NCI-H1105 (cell line): ENCODE data around the gene RASSF4.

Source experiments
- DNase-seq: peaks from one replicate; lab custom pipeline; 2025; lab: John Stamatoyannopoulos, UW

The RASSF4 gene, protein sequence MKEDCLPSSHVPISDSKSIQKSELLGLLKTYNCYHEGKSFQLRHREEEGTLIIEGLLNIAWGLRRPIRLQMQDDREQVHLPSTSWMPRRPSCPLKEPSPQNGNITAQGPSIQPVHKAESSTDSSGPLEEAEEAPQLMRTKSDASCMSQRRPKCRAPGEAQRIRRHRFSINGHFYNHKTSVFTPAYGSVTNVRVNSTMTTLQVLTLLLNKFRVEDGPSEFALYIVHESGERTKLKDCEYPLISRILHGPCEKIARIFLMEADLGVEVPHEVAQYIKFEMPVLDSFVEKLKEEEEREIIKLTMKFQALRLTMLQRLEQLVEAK

DNA sequence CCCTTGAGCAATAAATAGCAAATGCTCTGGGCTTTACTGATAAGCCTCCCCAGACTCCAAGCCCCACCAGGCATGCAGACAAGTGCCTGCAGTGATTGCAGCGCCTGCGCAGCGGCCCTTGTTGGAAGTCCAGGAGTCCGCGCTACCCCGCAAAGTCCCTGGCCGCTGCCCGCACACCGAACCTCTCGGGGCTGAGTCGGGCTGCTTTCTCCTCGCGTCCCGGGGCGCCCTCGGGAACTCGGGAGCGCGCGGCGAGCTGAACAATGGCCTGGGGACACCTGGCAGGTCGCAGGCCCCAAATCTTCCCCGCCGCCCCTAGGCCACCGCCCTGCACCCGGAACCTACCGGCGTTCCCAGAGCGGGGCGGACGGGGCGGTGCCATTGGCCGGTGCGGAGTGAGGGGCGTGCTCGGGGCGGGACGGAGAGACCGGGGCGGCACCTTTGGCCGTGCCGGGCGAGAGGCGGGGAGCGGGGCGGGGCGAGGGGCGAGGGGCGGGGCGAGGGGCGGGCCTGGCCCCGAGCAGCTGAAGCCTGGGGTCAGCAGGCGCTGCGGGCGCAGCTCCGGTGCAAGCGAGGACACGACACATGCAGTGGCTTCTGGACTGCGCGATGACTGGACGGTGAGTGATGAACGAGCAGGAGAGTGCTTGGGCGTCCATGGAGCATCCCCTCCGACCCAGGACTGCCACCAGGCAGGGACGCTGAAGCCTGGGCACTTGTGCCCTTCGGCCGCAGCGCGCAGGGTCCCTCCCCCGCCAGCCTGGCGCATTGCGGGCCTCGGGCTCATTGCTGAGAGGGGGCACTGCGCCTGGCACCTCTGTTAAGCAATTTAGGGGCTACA, at the start of gene RASSF4:
Gene RASSF4, plus strand, starts transcription at position 556 of the 841 bp plus-strand sequence. CDS start 10,401 bp downstream, outside the sequence.
- peak; percentile 66 for DNase-seq

DNA sequence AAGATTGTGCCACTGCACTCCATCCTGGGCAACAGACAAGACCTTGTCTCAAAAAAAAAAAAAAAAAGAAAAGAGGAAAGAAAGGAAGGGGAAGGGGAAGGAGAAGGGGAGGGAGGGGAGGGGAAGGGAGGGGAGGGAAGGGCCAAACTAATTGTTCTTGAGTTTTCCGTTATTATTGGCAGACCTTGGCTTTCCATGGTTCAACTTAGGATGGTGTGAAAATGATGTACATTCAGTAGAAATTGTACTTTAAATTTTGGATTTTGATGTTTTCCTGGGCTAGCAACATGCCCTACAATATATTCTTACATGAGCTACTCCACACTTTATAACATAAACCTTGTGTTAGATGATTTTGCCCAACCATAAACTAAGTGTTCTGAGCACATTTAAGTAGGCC, 49.7 kb upstream of the RASSF4 start:
- DNase-seq, result no peak

DNA sequence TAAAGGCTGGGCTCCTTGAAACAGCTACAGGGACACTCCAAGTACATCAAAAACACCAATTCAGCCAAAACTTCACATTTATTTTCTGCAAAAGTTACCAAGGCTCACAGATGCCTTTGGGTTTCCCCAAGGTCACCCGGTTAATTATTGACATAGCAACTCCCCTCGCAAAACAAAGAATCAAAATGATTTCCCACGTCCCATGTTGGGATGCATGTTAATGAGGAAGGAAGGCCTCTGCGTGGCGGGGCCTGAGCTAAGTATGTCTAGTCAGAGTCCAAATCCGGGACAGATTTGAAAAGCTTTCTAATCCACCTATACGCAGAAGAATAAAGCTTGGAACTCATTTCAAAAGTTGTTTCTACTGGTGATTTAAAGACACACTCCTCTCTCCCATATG, 49.0 kb upstream of the RASSF4 start:
- no peak for DNase-seq

DNA sequence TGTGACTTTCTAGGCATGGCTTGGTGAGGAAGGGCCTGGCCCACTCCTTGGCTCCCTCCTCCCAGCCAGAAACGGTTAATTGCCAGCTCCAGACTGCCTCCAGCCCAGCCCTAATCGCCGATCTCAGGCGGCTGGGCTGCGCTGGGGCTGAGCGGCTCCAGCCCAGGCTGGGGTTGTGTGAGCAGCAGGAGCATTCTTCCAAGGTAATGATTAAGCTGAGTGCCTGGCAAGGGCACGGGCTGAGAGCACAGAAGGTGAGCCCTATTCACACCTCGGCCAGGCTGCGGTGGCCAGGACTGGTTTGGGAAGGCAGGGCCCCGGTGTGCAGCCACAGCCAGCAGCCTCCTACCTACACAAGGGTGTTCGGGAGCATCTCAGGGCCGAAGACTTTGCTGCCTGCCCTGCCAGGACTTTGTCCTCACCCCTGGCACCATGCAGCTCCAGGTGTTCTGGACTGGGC, 48.5 kb upstream of the RASSF4 start, which contains the start of gene TMEM72:
Gene TMEM72, plus strand, starts transcription at position 257 of the 460 bp plus-strand sequence. Its CDS starts 176 bp downstream, at position 433.
- no peak for DNase-seq

DNA sequence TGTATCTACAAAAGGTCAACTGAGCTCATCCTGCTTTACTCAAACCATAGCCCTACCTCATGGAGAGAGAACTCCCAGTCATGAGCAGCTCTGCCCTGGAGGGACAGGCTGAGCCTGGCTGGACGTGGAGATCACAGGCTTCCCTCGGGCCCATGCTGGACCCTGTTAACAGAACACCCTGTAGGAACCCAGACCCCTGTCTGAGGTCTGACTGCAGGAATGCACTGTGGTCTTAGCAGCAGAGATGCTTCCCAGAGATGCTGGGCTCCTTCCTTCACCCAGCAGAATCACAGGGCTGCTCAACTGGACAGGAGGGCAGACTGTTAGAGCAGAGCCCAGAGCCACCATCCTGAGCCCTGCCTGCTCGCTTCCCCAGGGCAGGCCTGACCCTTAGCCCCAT, 47.7 kb upstream of the RASSF4 start:
- no peak for DNase-seq

DNA sequence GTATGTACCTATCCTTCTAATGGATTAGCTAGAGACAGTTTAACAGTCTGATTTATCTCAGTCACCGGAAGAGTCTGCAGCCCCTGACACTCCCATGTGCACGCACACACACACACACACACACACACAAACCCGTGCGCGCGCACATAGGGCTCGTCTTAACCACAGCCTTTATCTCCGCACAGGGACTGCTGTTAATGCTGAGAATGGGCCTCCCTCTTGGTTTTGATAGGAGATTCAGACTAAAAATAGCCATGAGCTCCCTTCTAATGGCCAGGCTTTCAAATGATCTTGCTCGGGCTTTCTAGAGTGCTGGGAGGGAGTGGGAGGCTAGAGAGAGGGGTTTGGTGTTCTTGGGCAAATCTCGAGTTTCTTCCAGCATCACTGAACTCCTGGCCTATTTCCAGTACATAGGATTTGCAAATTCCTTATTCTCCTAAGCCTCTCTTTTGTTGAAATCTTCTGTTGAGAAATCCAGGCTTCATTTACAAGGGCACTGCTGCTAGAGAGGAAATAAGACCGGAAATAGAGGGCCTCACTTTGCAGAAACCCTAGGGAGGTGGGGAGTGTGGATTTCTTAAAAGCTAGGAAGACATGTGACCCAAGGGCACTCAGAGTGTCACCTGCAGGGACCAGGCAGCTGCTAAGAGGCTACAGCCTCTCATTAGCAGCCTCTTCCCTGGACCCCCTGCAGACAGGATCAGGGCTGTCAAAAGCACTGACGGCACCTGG, 46.1 kb upstream of the RASSF4 start:
- no peak for DNase-seq

DNA sequence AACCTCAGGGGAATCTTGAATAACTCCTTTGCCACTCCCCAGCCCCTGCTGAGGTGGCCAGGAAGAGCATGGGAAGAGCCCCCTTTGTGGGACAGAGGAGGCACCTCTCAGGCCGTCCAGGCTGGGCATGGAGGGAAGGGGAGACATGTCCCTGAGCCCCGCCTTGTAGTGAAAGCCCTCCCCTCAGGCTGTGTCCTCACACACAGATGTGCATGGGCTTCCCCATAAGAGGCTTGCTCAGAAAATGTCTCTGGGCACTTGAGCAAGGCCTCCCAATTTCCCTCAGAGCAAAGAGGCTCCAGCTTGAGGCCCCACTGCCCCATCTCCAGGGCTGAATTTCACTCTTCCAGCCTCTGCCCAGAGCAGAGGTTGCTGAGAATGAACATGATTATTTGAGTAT, 44.7 kb upstream of the RASSF4 start:
- DNase-seq, result no peak

DNA sequence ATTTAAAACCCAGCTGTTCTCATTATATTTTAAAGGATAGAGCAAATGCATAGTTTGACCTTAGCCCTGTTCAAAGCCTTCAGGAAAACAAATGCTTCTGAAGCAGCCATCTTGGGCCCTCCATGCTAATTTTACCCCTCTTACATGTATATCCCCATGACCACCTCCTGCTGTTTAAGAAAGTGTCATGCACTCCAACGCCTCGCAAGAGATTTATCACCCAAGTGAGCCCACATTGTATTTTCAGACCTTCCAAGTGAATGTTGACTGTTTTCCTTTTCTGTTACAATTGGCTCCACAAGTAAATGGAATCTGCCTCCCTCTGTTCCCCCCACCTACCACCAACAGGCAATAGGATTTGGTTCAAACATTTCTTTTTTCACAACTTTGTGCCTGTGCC, 43.2 kb upstream of the RASSF4 start:
- no peak for DNase-seq

DNA sequence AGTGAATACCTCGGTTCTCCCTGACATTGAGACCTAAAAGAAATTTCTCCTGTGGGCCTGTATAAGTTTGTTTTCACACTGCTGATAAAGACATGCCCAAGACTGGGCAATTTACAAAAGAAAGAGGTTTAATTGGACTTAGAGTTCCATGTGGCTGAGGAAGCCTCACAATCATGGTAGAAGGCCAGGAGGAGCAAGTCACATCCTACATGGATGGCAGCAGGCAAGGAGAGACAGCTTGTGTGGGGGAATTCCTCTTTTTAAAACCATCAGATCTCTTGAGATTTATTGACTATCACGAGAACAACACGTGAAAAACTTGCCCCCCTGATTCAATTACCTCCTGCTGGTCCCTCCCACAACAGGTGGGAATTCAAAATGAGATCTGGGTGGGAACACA, 41.8 kb upstream of the RASSF4 start:
- DNase-seq, result no peak

DNA sequence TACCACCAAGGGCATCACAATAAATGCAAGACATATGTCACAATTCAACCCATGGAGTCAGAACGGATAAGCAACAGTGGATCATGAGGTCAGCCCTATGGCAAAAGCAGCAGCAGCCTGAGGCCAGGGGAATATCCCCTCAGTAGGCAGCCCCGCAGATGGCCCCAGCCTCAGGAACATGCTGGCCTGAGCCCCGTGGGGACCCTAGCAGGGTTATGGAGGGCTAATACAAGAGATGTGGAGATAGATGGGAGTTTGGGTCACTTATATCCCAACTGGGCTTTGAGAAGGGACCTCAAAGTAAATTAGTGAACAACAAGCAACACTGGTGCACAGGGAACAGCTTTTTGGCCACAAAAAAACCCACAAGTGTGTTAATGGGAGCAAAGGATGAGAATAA, 39.4 kb upstream of the RASSF4 start:
- DNase-seq, result no peak

DNA sequence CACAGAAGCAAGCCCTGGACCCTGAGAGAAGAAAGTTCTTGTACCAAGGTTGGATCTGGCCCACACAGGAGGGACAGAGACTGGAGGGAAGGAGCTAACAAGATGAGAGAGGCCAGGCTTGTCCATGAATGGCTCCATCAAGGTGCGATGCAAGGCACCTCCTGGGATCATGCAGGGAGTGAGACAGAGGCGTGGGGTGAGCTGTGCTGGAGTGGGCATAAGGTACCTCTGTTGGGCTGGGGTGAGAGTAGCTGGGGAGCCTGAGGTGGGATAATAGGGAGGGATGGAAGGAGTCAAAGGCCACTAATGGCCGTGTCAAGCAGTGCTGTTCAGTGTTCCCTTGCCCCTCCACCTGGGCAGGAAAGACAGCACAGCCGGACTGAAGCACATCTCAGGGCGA, 38.5 kb upstream of the RASSF4 start:
- DNase-seq, result no peak

DNA sequence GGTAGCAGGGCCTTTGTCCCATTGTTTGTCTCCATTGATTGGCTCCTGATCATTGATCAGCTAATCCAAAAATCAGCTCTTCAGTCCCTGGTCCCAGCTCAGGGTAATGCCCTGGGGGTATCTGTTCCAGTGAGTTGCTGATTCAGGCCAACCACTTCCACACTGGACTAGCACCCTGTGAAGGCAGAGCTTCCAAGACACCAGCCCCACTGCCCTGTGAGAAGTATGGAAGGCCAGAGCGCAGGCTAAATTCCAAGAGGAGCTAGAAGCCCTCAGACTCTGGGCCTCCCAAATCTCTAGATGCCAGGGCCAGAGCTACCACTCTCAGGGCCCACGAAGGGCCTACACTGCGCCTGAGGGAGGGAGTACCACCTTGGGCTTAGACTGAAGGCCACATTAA, 38.1 kb upstream of the RASSF4 start:
- DNase-seq, result no peak

DNA sequence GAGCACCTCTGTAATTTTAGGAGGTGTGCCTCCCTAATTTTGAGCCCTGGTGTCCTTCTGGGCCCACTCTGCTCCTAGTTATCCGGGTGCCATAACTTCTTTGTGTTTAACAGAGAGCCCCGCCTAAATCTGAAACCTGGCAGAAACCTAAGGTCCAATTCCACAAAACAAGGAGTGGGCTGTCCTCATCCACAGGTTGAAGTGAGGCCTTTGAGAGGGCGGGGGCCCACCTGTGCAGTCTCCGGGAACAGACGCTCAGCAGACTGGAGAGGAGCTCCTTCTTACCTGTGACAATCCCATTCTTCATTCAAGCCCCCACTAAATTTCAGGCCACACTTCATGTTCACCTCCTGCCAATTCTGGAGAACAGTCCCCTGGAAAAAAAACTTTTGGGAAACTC, 37.6 kb upstream of the RASSF4 start:
- no peak for DNase-seq

DNA sequence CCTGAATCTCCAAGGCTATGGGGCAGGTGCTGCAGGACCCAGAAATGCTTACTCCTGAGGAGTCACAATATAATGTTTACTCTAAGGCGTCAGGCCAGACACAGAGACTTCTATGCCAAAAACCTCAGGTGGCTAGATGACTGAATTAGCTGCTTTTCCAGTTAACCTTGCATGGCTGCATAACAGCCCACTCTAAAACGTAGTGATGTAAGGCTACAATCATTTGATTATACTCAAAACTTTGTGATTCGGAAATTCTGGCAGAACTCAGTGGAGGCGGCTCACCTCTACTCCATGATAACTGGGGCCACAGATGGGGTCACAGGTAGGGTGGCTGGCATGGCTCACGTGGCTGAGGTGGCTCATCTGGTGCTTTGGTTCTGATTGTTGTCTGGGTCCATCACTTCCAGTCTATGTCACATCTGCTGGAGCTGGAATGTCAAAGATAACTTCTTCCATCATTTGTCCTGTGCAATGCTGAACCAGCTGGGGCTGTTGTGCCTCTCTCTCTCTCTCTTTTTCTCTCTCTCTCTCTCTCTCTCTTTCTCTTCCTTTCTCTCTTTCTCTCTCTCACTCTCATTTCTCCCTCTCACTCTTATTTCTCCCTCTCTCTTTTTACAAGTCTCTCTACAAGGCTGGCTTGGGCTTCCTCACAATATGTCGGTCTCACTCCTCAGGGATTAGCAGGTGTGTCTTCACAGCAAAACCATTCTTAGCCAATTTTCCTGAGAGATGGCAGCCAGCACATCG, 36.6 kb upstream of the RASSF4 start:
- no peak for DNase-seq

DNA sequence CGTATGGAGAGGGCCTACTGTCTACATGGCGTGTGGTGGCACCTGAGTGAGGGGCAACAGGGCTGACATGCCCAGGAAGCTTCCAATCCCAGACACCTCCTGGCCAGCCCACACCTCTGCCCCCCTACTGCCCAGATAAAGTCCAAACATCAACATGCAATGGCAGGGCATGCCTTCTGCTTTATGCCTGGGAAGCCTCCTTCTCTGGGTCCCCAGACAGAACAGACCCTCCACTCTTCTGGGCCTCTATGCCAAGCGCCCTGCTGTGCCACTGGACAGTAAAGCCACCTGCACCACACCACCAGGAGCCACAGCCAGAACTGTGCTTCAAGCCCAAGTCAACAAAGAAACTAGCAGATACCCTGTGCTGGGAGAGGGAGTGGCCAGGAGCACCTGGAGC, 36.0 kb upstream of the RASSF4 start:
- no peak for DNase-seq

DNA sequence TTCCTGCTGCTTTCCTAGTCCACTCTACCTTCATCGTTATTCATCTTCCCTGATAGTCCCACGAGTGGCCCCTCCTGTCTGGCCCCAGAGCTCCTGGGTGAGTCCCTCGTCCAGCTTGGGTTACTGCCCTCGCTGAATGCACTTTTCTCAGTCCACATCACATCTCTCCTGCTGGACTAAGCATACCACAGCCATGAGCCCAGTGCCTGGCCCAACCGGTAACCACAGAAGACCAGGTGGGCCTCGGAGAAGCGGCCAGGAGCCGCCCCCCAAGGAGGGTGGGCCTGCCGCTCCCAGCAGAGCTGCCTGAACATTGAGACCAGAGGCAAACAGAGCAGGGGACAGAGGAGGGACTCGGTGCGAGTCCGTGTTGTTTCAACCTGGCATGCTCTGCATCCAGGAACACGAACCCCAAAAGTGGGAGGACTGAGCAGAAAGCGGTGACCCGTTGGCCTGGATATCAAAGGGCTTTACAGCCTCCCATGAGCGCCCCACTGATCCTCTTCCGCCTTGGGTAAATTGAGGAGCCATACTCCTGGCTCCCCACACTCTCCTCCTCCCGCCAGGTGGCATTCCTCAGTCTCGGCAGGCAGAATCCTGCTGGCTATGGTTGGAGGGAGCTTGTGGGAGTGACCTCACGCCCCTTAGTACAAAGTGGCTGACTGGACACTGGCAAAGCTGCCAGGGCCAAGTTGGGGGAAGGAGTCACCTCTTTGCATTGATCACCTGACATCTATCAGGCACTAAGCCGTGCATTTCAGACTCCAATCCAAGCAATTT, 35.2 kb upstream of the RASSF4 start:
- no peak for DNase-seq

DNA sequence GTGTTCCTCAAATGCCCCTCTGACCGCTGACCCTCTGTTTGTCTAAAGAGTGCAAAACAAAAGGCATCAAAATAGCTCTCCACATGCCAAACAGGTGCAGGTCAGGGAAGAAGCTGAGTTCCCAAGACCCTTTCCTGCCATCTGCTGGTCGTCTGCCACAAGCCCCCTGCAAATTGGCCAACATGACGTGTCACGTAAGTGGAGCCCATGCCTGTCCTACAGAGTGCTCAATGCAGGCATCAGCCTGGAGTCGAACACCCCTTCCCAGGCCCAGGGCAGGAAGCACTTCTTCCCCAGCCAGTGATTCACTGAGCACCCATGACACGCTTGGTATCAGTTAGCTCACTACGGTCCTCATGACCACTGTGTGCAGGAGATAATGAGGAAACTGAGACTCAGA, 34.4 kb upstream of the RASSF4 start:
- no peak for DNase-seq

DNA sequence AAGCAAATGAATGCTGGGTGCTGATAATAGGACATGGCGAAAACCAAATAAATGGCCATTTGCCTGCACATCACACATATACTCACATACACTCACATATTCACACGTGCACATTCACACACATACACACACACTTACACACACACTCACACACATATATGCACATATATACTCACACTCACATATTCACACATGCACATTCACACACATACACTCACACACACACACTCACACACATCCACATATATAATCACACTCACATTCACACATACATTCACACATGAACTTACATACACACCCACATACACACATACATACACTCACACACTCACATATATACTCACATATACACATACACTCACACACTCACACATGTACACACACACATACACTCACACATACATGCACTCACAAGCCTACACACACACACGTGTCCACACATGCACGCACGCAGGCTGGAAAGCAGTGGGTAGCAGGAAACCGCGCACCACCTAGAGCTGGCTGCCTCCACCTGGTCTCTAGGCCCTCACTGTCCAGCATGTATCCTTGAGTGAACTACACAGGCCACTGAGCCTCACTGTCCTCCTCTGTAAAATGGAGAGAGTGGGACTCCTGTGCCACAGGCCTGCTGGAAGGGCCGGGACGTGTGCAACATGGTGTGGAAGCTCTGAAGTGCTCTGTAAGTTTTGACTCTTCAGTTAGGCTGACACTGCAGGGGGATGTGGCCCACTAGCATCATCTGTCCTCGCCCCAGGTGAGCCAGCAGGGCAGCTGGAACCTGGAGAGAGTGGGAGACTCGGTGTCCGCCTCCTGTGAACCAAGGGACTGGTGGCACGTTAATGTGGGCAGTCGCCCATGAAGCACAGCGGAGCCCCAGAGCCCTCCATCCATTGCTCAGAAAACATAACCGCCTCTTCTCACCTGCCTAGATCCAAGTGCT, 33.5 kb upstream of the RASSF4 start:
- DNase-seq, result no peak

DNA sequence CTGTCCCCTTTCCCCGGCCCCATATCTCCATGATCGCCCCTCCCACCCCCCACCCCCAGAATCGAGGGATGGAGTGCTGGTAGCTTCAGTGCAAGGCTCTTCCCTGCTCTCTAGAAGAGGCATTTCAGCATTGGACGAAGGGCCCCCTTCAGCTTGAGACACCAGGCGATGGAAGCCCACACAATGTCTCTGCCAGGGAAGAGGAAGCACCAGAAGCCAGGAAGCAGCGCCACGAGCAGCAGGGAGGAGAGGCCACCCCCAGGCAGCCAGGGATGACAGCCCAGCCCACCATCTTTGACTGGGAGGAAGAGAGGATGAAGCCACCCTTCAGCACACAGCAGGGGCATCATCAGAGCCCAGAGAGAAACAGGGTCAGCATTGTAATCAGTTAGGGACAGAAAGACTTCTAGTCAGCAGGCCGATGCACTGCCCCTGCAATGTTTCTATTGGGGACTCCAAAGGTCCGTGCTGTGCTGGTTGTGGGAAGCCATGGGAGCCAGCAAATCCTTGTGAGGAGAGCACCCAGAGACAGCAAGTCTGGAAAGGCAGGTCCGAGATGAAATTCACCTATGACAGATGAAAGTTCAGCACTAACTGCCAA, 32.8 kb upstream of the RASSF4 start:
- no peak for DNase-seq
